Endometrium (tissue), 2 donors: ENCODE data around the gene RPL35.

Experiments
- FAIRE-seq: peaks from 2 replicates; lab custom pipeline; 2012; peaks lifted over from hg19 to GRCh38; lab: Jason Lieb, UNC
- donor health status: control.
- donor health status: control.

The RPL35 gene

DNA sequence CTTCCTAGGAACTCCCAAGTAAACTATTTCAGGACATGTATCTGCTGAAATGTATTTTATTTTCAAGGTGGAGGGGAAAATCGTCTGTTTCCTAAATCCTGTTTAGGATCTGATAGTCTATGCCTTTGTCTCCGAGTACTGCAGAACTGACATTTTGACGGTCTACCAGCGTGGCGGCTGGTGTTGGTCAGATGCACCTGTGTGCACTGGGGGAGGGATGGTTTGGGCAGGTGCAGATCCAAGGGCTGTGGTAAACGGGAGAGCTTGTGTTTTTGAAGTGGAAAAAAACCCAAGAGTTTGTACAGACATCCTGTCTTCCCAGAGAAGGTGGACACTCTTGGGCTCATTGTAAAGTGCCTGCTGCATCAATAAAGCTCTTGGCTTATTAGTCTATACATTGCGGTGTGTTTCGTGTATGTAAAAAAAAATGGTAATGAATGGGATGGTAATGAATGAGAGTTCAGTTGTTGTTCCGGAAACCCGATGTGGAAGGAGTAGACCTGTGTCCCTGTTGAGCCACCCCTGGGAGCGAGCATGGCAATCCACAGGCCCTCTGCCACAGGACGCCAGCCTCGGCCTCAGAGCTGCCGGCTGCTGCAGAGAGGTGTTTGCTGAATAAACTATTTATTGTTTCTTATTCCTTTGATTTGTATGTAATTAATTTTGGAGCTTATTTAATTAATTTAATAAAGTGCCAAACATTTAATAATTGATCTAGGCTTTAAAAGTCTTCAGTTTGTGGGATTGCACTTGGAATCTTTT lies 15.4 kb upstream of the RPL35 start:
- no peak for FAIRE-seq

DNA sequence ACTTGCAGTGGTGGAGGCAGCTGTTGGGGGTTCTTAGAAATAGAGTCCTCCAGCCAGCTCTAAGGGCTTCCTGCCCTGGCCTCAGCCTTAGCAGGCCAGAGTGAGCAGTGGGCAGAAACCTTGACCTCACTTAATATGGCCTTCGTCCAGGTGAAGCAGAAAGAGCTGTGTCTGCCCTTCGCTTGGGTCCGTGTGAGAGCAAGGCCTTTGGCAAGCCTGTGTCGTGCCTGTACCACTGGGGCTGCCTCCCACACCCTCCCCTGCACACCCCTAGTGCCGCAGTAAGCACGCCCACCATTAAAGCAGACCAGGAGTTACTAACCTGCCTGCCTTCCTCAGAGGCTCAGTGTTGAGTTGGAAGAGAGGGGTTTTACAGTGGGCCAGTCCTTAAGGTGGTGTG lies 13.7 kb upstream of the RPL35 start:
- no peak for FAIRE-seq

DNA sequence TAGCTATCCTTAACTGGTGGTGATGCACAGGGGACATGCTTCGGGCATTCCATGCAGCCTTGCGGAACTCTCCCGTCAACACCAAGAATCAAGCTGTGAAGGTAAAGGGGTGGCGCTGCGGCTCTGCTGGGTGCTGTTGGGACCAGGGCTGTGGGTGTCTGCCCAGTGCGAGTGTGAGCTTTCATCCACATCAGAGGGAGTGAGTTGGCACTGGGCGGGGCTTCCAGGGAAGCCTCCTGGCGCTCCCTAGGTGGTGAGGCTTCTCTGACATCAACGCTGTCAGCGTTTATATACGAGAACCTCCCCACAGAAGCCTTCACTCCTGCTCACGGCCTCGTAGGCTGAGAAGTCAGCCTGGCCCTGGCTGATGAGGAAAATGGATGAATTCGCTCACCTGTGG lies 11.9 kb upstream of the RPL35 start:
- FAIRE-seq: no peak

DNA sequence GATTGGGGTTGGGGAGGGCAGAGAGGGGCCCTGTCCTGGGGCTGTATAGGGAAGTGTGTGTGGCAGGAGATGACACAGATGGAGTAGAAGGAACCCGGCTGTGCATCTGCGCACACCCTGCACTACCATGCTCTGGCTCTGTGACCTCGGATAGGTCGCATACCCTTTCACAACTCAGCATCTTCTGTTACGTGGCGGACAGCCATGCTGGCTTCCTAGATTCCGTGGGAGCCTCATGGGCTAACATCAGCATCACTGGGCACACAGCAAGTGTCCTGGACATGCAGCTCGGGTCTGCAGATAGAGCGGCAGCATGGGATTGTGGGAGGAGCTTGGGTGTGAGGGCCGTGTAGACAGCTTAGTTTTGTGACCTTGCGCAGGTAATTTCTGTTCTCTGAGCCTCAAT lies 9.4 kb upstream of the RPL35 start:
- FAIRE-seq: no peak

DNA sequence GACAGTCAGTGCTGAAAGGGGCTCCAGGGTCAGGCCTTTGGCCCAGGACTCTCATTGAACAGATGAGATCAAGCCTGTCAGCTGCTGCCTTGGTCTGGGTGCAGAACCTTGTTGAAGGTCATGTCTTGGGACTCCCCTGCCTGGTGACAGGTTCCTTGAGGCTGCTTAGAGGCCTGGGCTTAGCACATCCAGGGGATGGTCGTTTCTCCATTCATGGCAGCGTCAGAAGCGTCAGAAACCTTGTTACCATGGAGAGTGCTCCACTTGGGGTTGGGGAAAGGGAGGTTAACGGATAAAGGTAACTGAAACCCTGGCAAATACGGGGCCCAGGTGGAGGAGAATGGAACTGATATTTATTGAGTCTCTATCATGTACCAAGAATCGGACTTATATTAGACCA lies 9.0 kb upstream of the RPL35 start:
- no peak for FAIRE-seq

DNA sequence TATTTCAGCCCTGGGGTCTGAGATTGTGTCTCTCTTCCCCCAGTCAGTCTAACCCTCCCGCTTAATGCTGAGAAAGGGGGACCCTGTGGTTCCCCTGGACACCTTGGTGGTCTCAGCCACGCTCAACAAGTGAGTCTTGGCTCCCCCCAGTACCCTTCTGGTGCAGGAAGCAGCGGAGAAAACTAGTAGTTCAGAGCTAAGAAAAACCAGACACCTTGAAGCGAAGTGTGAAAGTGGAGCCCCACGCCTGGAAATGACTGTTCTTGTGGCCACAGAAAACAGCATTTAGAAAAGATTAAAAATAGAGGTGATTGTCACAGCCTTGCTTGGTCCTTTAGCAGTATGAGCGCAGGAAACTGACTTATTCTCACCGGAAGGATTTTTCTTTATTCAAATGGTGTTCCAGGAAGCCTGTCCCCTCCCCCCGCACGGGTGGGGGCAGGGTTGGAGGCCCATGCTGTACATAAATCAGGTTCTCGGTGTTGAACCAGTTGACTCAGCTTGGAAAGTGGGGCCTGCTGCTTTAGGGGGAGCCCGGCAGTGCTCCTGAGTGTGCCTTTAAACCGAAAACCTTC lies 8.3 kb upstream of the RPL35 start:
- no peak for FAIRE-seq

DNA sequence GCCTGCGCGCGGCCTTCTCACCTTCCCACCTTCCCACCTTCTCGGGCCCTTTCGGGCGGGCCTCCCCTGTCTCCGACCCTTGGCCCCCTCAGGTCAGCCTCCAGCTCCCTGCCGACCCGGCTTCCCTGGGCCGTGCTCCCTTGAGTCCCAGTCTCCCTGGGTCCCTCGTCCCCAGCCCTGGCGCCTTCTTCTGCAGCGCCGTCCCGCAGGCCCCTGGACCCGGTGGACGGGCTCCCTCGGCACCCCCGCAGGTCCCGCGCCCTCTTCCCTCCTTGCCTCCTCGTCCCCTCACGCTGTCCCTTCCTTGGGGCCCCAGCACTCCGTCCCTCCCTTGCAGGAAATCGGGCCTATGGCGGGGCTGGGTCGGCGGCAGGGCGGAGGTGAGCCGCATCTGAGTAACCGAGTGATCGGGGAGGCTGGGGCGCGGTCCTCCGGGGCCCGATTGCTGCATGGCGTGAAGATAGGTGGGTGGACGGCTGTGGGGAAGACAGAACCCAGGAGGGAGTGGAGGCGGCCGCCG lies 7.8 kb upstream of the RPL35 start:
- no peak for FAIRE-seq

DNA sequence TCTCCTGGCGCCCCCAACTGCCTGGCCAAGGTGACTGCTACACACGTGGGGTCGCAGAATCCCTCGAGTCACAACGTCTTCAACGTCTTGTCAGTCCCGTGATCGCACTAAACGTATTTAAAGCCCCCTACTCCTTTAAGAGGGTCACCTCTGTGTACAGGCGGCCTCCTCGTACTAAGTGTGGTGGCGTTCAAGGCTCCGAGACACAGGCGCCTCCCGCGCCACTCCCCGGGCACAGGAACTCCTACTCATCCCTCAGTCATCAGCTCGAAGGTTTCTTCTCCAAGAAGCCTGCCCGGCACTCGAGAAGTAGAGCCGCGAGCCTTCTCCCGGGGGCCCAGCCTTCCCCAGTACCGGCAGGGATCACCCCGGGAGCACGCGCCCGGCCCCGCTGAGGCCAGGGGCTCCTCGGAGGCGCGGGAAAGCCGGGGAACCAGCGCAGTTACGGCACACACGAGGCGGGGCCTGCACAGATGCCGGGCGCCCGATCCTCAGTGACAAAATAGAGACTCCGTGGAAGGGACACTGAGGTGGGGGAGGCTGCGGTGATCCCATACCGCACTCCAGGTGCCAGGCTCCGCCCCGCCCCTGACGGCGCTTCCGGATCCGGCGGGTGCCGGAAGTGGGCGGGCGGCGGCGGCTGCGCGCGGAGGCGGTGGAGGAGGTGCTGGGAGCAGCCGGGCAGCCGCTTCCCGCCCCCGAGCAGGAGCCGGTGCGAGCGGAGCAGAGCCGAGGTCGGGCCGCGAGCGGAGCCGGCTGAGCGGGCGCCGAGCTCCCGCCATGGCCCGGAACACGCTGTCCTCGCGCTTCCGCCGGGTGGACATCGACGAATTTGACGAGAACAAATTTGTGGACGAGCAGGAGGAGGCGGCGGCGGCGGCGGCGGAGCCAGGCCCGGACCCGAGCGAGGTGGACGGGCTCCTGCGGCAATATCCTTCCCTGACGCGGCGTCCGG lies 7.0 kb upstream of the RPL35 start:
- no peak for FAIRE-seq

DNA sequence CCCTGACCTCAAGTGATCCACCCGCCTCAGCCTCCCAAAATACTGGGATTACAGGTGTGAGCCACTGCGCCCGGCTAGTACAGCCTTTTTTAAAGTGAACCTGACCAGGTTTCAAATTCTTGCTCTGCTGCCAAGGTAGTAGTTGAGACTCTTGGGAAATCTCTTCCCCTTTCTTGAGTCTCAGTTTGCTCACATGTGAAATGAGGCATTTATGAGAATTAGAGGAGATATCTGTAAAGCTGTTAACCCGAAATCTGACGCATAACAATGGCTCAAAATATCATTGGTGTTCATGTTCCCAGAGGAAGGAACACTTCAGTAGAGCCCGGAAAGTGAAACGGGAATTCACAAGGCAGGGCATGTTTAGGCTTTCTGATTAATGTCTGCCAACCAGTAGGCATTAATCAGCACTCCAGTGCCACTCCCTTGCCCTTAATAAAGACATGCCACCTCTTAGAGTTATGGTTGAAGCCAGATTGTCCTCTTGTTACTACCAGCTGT lies 1.7 kb upstream of the RPL35 start:
- FAIRE-seq: no peak

DNA sequence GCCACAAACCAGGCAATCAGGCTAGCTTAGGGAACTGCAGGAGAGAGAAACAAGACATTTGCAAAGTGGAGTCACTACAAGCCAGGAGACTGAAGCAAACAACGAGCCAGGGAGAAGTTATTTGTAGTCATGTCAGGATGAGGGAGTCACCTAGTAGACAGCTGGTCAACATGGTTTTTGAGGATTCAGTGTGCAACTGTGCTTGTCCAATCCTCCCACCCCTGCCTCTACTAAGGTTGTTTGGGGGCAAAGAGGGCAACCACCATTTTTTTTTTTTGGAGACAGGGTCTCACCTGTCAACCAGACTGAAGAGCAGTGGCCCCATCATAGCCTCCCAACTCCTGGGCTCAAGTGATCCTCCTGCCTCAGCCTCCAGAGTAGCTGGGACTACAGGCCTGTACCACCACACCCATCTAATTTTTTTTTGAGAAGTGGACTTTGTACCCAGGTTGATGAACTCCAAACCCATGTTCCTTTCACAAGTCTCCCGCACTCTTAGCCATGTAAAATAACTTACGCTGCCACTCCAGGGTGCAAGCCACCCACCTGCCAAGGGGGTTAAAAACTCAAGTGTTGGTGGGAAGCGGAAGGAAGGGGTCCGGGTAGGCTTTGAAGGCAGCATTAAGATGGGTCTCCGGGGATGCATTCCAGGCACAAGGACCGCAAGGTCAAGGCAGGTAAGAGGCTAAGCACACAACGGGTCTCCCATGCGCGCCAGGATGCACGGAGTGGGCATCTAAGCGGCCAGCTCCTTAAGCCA lies 995 bp downstream of the RPL35 start:
- FAIRE-seq: no peak

DNA sequence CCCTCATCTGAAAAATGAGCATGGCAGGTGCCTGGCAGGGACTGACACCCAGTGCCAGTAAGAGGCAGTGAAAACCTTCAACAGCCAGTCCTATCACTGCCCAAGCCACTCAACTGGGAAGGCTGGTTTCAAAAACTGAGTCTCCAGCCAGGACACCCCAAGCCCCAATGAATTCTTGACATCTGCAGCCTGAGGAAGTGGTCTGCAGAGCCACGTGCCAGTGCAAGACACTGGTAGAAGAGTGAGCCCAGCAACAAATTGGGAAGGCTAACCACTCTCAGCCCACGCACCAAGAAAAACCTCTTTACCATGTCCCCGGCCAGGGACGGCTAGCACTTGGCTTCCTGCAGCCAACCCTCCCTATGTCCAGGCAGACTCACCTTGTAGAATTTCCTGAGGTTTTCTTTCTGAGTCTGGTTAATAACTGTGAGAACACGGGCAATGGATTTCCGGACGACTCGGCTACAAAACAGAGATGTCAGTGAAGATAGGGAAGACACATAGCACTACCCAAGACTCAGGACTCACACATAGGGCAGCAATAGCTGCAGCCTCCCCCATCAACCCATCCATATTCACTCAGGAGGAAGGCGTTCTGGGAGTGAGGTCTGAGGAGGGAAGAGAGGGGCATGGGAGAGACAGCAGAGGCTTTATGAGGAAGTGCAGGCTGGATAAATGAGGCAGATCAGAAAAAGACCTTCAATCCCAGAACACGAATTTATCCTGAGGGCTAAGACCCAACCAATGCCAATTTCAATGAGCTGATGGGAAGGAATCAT lies 1.8 kb downstream of the RPL35 start:
- no peak for FAIRE-seq

DNA sequence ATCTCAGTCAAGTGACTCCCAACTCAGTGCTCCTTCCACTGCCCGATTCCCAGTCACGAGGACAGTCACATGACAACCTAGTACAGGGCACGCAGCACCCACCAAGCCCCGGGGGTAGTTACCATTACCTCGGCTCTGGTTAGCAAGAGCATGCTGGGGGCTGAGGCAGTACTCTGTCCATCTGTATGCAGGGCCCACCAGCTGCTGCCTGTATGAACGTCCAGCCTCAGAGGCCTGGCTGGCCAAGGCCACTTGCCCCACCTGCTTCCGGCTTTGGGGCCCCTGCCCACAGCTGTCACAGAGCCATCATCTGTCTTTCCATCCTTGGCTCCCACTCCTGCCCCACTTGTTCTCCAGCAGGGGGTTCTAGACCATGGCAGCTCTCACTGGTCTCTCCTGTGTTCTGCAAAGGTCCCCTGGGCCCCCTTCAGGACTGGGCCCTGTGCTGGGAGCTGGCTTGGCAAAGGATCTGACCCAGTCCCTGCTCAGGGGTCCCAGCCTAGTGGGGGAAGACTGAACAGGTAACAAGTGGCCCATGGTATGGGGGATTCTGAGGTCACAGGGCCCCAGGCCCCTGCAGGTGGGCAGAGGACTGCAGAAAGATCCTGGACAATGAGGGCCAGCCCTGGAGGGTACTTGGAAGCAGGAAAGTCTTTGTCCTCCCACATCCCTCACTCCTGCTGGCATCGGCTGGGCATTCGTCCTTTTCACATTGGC lies 3.3 kb downstream of the RPL35 start:
- FAIRE-seq: no peak

DNA sequence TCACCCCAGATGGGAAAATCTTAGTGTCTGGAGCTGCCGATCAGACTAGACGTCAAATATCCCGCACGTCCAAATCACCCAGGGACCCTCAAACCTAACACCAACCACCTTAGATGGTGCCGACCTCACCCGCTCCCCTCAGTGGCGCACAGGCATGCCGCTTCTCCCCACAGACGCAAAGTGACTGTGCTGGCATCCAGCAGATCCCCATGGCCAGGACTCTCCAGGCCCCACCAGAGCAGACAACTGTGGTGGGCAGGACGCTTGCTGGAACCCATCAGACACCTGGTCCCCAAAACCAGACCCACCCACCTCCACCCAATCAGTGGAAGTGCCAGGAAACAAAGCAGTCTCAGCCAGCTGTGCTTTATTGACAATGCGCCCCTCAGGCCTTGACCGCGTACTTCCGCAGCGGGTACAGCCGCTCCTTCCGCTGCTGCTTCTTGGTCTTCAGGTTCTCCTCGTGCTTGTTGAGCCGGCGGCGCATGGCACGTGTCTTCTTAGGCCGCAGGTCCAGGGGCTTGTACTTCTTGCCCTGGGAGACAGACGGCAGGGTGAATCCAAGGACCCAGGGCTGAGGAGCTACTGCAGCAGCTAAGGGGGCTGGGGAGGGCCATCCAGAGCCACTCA lies 4.1 kb downstream of the RPL35 start:
- no peak for FAIRE-seq

DNA sequence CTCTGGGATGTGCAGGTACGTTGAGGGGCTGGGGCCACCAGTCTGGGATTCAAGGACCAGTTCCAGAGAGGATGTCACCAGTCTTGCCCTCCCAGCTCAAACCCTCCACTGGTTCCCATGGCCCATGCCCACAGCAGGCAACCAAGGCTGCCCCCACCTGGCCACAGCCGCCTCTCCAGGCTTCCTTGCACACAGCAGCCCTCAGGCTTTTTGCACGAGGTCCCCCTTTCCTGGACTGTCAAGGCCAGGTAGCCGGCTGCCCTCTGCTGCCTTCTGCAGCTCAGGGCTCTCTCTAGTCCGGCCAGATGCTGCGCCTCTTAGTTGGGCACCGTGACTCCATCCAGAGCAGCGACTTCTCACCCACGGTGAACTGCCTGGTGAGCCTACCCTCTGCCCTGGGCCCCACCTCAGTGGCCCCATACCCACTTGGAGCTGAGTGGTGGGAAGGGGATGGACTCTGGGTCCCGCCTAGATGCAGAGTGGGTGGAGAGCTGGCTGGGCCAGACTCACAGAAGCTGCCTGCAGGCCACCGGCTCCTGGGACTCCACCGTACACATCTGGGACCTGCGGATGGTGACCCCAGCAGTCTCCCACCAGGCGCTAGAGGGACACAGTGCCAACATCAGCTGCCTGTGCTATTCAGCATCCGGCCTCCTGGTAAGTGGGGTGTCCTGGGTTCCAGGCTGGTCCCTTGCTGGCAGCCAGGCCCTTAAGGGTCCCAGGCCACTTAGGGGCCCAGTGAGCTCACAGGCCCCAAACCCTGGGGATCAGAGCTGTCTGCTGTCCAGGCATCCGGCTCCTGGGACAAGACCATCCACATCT lies 5.6 kb downstream of the RPL35 start:
- no peak for FAIRE-seq

DNA sequence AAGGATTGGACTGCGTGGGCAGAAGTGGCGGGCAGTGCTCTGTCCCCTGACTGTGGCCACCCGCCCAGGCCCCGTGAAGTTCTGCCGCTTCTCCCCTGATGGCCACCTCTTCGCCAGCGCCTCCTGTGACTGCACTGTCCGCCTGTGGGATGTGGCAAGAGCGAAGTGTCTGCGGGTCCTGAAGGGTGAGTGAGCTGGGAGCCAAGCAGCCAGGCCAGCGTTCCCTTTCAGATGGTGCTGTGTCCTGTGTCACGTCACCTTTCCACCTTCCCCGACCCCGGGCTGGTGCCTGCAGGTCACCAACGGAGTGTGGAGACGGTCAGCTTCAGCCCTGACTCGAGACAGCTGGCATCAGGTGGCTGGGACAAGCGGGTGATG lies 6.2 kb downstream of the RPL35 start:
- FAIRE-seq: no peak

DNA sequence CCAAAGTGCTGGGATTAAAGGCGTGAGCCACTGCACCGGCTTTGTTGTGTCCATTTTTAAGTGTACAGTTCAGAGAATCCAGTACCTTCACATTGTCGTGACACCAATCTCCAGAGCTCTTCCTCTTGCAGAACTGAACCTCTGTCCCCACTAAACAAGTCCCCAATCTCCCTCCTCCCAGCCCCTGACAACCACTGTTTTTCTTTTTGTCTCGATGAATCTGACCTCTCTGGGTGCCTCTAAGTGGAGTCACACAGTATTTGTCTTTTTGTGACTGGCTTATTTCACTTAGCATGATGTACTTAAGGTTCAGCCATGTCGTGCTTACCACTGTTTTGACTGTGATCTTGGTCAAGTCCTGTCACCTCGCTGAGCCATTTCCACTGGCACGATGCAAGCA lies 6.9 kb downstream of the RPL35 start:
- no peak for FAIRE-seq

DNA sequence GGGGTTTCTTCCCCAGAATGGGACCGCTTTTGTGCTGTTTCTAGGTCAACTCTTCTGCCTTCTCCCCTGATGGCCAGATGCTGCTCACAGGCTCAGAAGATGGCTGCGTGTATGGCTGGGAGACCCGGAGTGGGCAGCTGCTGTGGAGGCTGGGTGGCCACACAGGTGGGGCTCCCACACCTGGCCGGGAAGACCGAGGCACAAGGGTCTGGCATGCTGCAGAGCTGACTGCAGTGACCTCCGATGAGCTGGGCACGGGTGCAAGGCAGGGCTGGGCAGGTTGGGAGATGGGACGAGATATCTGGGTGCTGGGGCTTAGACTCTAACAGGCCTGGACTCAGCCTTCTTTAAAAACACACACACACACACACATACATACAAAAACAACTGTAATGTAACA lies 7.6 kb downstream of the RPL35 start:
- no peak for FAIRE-seq

DNA sequence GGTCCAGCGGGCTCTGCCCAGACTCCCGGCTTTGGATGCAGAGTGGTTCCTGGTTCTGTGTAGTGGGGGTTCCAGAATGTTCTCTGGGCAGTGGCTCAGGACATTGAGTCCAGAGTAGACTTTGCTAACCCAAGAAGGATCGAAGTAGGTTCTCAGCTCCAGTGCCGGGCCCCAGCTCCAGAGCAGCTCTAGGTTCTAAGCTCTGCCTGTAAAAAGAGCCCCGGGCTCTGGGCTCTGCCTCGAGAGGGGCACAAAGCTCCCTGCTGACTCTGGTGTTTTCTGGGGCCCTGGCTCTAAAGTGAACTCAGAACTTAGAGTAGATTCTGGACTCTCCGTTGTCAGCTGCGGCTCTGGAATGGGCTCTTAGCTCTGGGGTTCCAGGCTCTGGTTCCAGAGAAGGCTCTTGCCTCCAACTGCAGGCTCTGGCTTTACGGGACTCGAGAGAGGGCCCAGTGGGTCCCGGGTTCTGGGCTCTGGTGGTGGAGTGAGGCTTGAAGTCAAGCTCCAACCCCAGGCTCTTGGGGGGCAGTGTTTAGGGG lies 8.1 kb downstream of the RPL35 start:
- FAIRE-seq: no peak
